Liver (tissue), 3 donors: Measurements from ENCODE around the gene NLGN4X.

ENCODE experiments used
- EGR1 ChIP-seq, 2 donors: IDR thresholded peaks; 2 replicates each; pipeline ENCODE4 v1.6.1; 2016 to 2018; ENCODE audit warnings: antibody characterized with exemption in 2 of 2, low read depth in 2 of 2
- GABPA ChIP-seq, 2 donors: IDR thresholded peaks in 1 of 2; conservative IDR thresholded peaks in 1 of 2; 2 replicates each; pipeline ENCODE4 v1.6.1; 2016; ENCODE audit warnings: antibody characterized with exemption in 2 of 2, mild to moderate bottlenecking in 1 of 2, moderate library complexity in 1 of 2
- HNF4G ChIP-seq: IDR thresholded peaks from 2 replicates; pipeline ENCODE4 v1.6.1; 2016; ENCODE audit warnings: antibody characterized with exemption
- NR2F2 ChIP-seq: IDR thresholded peaks from 2 replicates; pipeline ENCODE4 v1.6.1; 2016; ENCODE audit warnings: antibody characterized with exemption
- RAD21 ChIP-seq, 2 donors: IDR thresholded peaks; 2 replicates each; pipeline ENCODE4 v1.6.1; 2016; ENCODE audit warnings: antibody characterized with exemption in 2 of 2, mild to moderate bottlenecking in 2 of 2
- TAF1 ChIP-seq: conservative IDR thresholded peaks from 2 replicates; pipeline ENCODE4 v1.6.1; 2016; ENCODE audit warnings: antibody characterized with exemption, mild to moderate bottlenecking
- TF ChIP-seq, protein P1 (sequence below): fragments of 150-350 bp; IDR thresholded peaks from 2 replicates; pipeline ENCODE4 v1.5.1; 2017; ENCODE audit warnings: improper control_type of control experiment, low read depth, low read length; ENCODE audit not compliant: missing input control
- TF ChIP-seq, protein P2 (sequence below): IDR thresholded peaks from 2 replicates; pipeline ENCODE4 v1.6.1; 2016; ENCODE audit warnings: antibody characterized with exemption, mild to moderate bottlenecking
- donor health status: healthy.
- donor health status: healthy.

DNA sequence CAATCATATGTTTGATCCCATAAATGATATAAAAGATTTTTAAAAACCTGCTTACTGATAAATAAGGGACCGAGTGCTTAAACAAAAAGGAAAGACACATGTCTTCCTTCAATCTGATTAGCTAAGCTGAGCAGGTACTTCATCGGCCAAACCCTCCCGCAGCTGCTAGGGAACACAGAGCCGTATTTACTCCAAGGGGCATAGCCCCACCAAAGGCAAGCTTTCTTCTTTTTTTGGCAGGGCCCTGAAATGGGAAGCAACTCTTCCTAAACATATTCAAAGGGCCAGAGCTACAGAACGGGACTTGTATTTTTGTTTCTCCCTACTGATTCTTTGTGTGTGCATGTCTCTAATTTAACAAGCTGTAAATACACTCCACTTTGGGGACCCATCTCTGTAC lies 337.3 kb downstream of the NLGN4X start:
- TF ChIP-seq, protein P1, sequence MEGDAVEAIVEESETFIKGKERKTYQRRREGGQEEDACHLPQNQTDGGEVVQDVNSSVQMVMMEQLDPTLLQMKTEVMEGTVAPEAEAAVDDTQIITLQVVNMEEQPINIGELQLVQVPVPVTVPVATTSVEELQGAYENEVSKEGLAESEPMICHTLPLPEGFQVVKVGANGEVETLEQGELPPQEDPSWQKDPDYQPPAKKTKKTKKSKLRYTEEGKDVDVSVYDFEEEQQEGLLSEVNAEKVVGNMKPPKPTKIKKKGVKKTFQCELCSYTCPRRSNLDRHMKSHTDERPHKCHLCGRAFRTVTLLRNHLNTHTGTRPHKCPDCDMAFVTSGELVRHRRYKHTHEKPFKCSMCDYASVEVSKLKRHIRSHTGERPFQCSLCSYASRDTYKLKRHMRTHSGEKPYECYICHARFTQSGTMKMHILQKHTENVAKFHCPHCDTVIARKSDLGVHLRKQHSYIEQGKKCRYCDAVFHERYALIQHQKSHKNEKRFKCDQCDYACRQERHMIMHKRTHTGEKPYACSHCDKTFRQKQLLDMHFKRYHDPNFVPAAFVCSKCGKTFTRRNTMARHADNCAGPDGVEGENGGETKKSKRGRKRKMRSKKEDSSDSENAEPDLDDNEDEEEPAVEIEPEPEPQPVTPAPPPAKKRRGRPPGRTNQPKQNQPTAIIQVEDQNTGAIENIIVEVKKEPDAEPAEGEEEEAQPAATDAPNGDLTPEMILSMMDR: no peak
- TF ChIP-seq, protein P2, sequence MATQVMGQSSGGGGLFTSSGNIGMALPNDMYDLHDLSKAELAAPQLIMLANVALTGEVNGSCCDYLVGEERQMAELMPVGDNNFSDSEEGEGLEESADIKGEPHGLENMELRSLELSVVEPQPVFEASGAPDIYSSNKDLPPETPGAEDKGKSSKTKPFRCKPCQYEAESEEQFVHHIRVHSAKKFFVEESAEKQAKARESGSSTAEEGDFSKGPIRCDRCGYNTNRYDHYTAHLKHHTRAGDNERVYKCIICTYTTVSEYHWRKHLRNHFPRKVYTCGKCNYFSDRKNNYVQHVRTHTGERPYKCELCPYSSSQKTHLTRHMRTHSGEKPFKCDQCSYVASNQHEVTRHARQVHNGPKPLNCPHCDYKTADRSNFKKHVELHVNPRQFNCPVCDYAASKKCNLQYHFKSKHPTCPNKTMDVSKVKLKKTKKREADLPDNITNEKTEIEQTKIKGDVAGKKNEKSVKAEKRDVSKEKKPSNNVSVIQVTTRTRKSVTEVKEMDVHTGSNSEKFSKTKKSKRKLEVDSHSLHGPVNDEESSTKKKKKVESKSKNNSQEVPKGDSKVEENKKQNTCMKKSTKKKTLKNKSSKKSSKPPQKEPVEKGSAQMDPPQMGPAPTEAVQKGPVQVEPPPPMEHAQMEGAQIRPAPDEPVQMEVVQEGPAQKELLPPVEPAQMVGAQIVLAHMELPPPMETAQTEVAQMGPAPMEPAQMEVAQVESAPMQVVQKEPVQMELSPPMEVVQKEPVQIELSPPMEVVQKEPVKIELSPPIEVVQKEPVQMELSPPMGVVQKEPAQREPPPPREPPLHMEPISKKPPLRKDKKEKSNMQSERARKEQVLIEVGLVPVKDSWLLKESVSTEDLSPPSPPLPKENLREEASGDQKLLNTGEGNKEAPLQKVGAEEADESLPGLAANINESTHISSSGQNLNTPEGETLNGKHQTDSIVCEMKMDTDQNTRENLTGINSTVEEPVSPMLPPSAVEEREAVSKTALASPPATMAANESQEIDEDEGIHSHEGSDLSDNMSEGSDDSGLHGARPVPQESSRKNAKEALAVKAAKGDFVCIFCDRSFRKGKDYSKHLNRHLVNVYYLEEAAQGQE: no peak
- TF ChIP-seq TAF1: no peak
- TF ChIP-seq EGR1 (IDR thresholded peaks at IDR 0.05; ENCODE audit: low read depth in 2 of 2): no peak
- TF ChIP-seq HNF4G: no peak
- TF ChIP-seq NR2F2: no peak
- no peak for TF ChIP-seq RAD21 (IDR thresholded peaks at IDR 0.05)
- TF ChIP-seq GABPA (IDR thresholded peaks at IDR 0.05 in 1 of 2, conservative IDR thresholded peaks at IDR 0.05 in 1 of 2): no peak
